ENCODE data around the gene KIF15.

Gene KIF15

DNA sequence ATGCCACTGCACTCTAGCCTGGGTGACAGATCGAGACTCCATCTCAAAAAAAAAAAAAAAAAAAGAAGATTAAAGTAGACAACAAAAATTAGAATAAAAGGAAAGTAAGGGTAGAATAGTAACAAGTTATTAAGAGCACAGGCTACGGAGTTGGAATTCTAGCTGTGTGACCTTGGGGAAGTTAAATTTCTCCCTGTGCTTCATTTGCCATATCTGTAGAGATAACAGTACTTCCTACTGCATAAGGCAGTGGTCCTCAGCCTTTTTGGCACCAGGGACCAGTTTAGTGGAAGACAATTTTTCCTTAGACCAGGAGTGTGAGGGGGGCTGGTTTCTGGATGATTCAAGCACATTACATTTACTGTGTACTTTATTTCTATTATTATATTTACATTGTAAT, 71.4 kb downstream of the KIF15 start:
- no peaks in the 10 kb centered on the region for H3K36me3 ChIP-seq (replicated peaks; ENCODE audit: insufficient read depth, low read length)

DNA sequence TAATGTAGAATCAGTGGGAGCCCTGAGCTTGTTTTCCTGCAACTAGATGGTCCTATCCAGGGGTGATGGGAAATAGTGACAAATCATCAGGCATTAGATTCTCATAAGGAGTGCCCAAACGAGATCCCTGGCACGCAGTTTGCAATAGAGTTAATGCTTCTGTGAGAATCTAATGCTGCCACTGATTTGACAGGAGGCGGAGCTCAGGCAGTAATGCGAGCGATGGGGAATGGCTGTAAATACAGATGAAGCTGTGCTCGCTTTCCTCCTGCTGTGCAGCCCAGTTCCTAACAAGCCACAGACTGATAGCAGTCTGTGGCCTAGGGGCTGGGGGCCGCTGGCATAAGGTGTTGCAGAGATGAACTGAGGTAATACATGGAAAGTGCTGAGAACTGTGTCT, 71.8 kb downstream of the KIF15 start:
- Histone ChIP-seq H3K9me3 (replicated peaks; ENCODE audit: insufficient read depth, low read length) (no peaks in the 10 kb centered on the region), H3K36me3 (replicated peaks; ENCODE audit: insufficient read depth, low read length) (no peaks in the 10 kb centered on the region)
- no peak for TF ChIP-seq EZH2 (optimal IDR thresholded peaks at IDR 0.05; ENCODE audit: low read depth, low read length)
- no peak for TF ChIP-seq EZH2phosphoT487 (IDR thresholded peaks at IDR 0.05; ENCODE audit: low read length)
- TF ChIP-seq, protein P1, sequence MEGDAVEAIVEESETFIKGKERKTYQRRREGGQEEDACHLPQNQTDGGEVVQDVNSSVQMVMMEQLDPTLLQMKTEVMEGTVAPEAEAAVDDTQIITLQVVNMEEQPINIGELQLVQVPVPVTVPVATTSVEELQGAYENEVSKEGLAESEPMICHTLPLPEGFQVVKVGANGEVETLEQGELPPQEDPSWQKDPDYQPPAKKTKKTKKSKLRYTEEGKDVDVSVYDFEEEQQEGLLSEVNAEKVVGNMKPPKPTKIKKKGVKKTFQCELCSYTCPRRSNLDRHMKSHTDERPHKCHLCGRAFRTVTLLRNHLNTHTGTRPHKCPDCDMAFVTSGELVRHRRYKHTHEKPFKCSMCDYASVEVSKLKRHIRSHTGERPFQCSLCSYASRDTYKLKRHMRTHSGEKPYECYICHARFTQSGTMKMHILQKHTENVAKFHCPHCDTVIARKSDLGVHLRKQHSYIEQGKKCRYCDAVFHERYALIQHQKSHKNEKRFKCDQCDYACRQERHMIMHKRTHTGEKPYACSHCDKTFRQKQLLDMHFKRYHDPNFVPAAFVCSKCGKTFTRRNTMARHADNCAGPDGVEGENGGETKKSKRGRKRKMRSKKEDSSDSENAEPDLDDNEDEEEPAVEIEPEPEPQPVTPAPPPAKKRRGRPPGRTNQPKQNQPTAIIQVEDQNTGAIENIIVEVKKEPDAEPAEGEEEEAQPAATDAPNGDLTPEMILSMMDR (IDR thresholded peaks at IDR 0.05; ENCODE audit: low read length) = no peak

More for the DNA sequence above, 71.4 kb downstream of the KIF15 start:
- no peak for DNase-seq
- H3K27ac ChIP-seq (ENCODE audit: low read length) = no peak overlapping the region
- no peaks in the 10 kb centered on the region for H3K9me3 ChIP-seq (replicated peaks; ENCODE audit: insufficient read depth, low read length)
- H3F3A ChIP-seq (ENCODE audit: insufficient read depth, low read length) = no peaks in the 10 kb centered on the region
- no peak overlapping the region for H3K9ac ChIP-seq (ENCODE audit: low read length)
- H4K20me1 ChIP-seq (ENCODE audit: insufficient read depth, low read length) = no peaks in the 10 kb centered on the region
- no peak overlapping the region for H3K4me2 ChIP-seq (ENCODE audit: low read depth, low read length)
- H3K4me1 ChIP-seq (ENCODE audit: low read length) = no peaks in the 10 kb centered on the region
- no peak overlapping the region for H2AFZ ChIP-seq (ENCODE audit: low read length)
- H3K4me3 ChIP-seq (ENCODE audit: low read length) = no peak overlapping the region
- TF ChIP-seq EZH2 (optimal IDR thresholded peaks at IDR 0.05; ENCODE audit: low read depth, low read length) = no peak
- TF ChIP-seq, protein P1 (IDR thresholded peaks at IDR 0.05; ENCODE audit: low read length) = no peak
- no peak for TF ChIP-seq EZH2phosphoT487 (IDR thresholded peaks at IDR 0.05; ENCODE audit: low read length)
- no peaks in the 10 kb centered on the region for H3K79me2 ChIP-seq (ENCODE audit: low read length)
- no peaks in the 10 kb centered on the region for H3K9me2 ChIP-seq (replicated peaks; ENCODE audit: insufficient read depth, low read length)
- H3K27me3 ChIP-seq (replicated peaks; ENCODE audit: insufficient read depth, low read length) = no peaks in the 10 kb centered on the region

DNA sequence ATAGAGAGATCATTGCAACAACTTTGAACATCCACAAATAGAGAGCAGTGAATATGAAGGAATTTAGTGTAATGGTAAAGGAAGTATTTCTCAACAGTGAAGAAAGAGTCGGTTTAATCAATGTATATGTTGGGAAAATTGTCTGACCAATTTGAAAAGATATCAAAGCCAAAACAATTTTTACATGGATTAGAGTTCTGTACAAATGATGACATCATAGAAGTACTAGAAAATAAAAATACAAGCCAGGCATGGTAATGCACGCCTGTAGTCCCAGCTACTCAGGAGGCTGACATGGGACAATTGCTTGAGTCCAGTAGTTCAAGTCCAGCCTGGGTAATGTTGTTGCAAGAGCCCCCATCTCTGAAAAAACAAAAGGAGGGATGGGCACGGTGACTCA, 74.1 kb downstream of the KIF15 start:
- DNase-seq = no peak
- H3F3A ChIP-seq (ENCODE audit: insufficient read depth, low read length) = no peaks in the 10 kb centered on the region
- no peaks in the 10 kb centered on the region for H3K79me2 ChIP-seq (ENCODE audit: low read length)
- no peaks in the 10 kb centered on the region for H4K20me1 ChIP-seq (ENCODE audit: insufficient read depth, low read length)
- no peaks in the 10 kb centered on the region for H3K27me3 ChIP-seq (replicated peaks; ENCODE audit: insufficient read depth, low read length)
- no peak overlapping the region for H3K4me3 ChIP-seq (ENCODE audit: low read length)
- H3K36me3 ChIP-seq (replicated peaks; ENCODE audit: insufficient read depth, low read length) = peaks cover 3% of the 10 kb centered on the region; the same call in 1 of the 2 replicates
- H3K4me2 ChIP-seq (ENCODE audit: low read depth, low read length) = no peak overlapping the region
- H3K9ac ChIP-seq (ENCODE audit: low read length) = no peak overlapping the region
- H3K27ac ChIP-seq (ENCODE audit: low read length) = no peak overlapping the region
- H3K9me3 ChIP-seq (replicated peaks; ENCODE audit: insufficient read depth, low read length) = no peaks in the 10 kb centered on the region
- no peaks in the 10 kb centered on the region for H3K4me1 ChIP-seq (ENCODE audit: low read length)
- H3K9me2 ChIP-seq (replicated peaks; ENCODE audit: insufficient read depth, low read length) = no peaks in the 10 kb centered on the region
- H2AFZ ChIP-seq (ENCODE audit: low read length) = no peak overlapping the region
- TF ChIP-seq EZH2phosphoT487 (IDR thresholded peaks at IDR 0.05; ENCODE audit: low read length) (no peak), EZH2 (optimal IDR thresholded peaks at IDR 0.05; ENCODE audit: low read depth, low read length) (no peak)
- TF ChIP-seq, protein P1 (IDR thresholded peaks at IDR 0.05; ENCODE audit: low read length) = no peak

More for the DNA sequence above, 71.8 kb downstream of the KIF15 start:
- Histone ChIP-seq H3K9me2 (replicated peaks; ENCODE audit: insufficient read depth, low read length) (no peaks in the 10 kb centered on the region), H3K4me1 (ENCODE audit: low read length) (no peaks in the 10 kb centered on the region), H3K4me2 (ENCODE audit: low read depth, low read length) (no peak overlapping the region), H3F3A (ENCODE audit: insufficient read depth, low read length) (no peaks in the 10 kb centered on the region), H3K79me2 (ENCODE audit: low read length) (no peaks in the 10 kb centered on the region), H2AFZ (ENCODE audit: low read length) (no peak overlapping the region), H3K9ac (ENCODE audit: low read length) (no peak overlapping the region), H3K4me3 (ENCODE audit: low read length) (no peak overlapping the region), H3K27ac (ENCODE audit: low read length) (no peak overlapping the region), H4K20me1 (ENCODE audit: insufficient read depth, low read length) (no peaks in the 10 kb centered on the region), H3K27me3 (replicated peaks; ENCODE audit: insufficient read depth, low read length) (no peaks in the 10 kb centered on the region)
- no peak for DNase-seq
